MM.1S (cell line): Measurements from ENCODE around the gene TMEM169.

ENCODE experiments used
- DNase-seq: peaks from one replicate; pipeline ENCODE4 v3.0.0-alpha.2; 2015
- H2AFZ ChIP-seq: fragments of 300-600 bp; sonication (generic); 2 replicates; pipeline ENCODE4 v1.6.0; 2016; ENCODE audit warnings: antibody characterized with exemption, low read length
- H3F3A ChIP-seq: fragments of 300-600 bp; sonication (generic); 2 replicates; pipeline ENCODE4 v1.6.1; 2016; ENCODE audit warnings: mild to moderate bottlenecking, antibody characterized with exemption, low read length, moderate library complexity, mixed read lengths; ENCODE audit not compliant: insufficient read depth
- H3K27ac ChIP-seq: fragments of 300-600 bp; sonication (generic); 2 replicates; pipeline ENCODE4 v1.5.1; 2016; ENCODE audit warnings: mild to moderate bottlenecking, low read length
- H3K27me3 ChIP-seq: fragments of 300-600 bp; sonication (generic); replicated peaks from 2 replicates; pipeline ENCODE4 v1.6.0; 2016; ENCODE audit warnings: low read length; ENCODE audit not compliant: insufficient read depth
- H3K36me3 ChIP-seq: fragments of 300-600 bp; sonication (generic); replicated peaks from 2 replicates; pipeline ENCODE4 v1.6.1; 2016; ENCODE audit warnings: mild to moderate bottlenecking, low read length, mixed read lengths; ENCODE audit not compliant: insufficient read depth
- H3K4me1 ChIP-seq: fragments of 300-600 bp; sonication (generic); 2 replicates; pipeline ENCODE4 v1.6.1; 2016; ENCODE audit warnings: low read length, mixed read lengths
- H3K4me2 ChIP-seq: fragments of 300-600 bp; sonication (generic); 2 replicates; pipeline ENCODE4 v1.6.0; 2016; ENCODE audit warnings: low read depth, low read length
- H3K4me3 ChIP-seq: fragments of 300-600 bp; sonication (generic); 2 replicates; pipeline ENCODE4 v1.5.1; 2016; ENCODE audit warnings: low read length, mixed read lengths
- H3K79me2 ChIP-seq: fragments of 300-600 bp; sonication (generic); 2 replicates; pipeline ENCODE4 v1.6.1; 2016; ENCODE audit warnings: mixed run types, low read length, mixed read lengths
- H3K9ac ChIP-seq: fragments of 300-600 bp; sonication (generic); 2 replicates; pipeline ENCODE4 v1.6.1; 2016; ENCODE audit warnings: low read length, mixed read lengths
- H3K9me2 ChIP-seq: fragments of 300-600 bp; sonication (generic); replicated peaks from 2 replicates; pipeline ENCODE4 v1.6.1; 2016; ENCODE audit warnings: mild to moderate bottlenecking, low read length, mixed read lengths; ENCODE audit not compliant: insufficient read depth
- H3K9me3 ChIP-seq: fragments of 300-600 bp; sonication (generic); replicated peaks from 2 replicates; pipeline ENCODE4 v1.6.1; 2016; ENCODE audit warnings: mild to moderate bottlenecking, low read length, mixed read lengths; ENCODE audit not compliant: insufficient read depth
- H4K20me1 ChIP-seq: fragments of 300-600 bp; sonication (generic); 2 replicates; pipeline ENCODE4 v1.6.1; 2016; ENCODE audit warnings: mild to moderate bottlenecking, low read length, moderate library complexity, mixed read lengths; ENCODE audit not compliant: insufficient read depth
- CTCF ChIP-seq: fragments of 300-600 bp; sonication (generic); IDR thresholded peaks from 2 replicates; pipeline ENCODE4 v1.5.1; 2016; ENCODE audit warnings: antibody characterized with exemption, low read length, mixed read lengths
- EZH2 ChIP-seq: fragments of 300-600 bp; sonication (generic); optimal IDR thresholded peaks from 2 replicates; pipeline ENCODE3; 2017; ENCODE audit warnings: low read depth, mild to moderate bottlenecking, antibody characterized with exemption, low read length, mixed read lengths
- EZH2phosphoT487 ChIP-seq: fragments of 300-600 bp; sonication (generic); IDR thresholded peaks from 2 replicates; pipeline ENCODE4 v1.6.1; 2018; ENCODE audit warnings: antibody characterized with exemption, low read length

Gene TMEM169

GRCh38 chr2:216044883-216045486 is 36.7 kb upstream of the TMEM169 start:
- H3K79me2 ChIP-seq: no peaks in the 10 kb centered on the region
- no peaks in the 10 kb centered on the region for H3K36me3 ChIP-seq
- no peak for DNase-seq
- H3K27ac ChIP-seq: no peak overlapping the region
- no peaks in the 10 kb centered on the region for H3K9me3 ChIP-seq
- TF ChIP-seq EZH2 (no peak), CTCF (no peak), EZH2phosphoT487 (no peak)
- no peak overlapping the region for H3K4me3 ChIP-seq
- no peaks in the 10 kb centered on the region for H3K4me1 ChIP-seq
- no peaks in the 10 kb centered on the region for H3F3A ChIP-seq
- H3K9ac ChIP-seq: no peak overlapping the region
- no peak overlapping the region for H2AFZ ChIP-seq
- no peaks in the 10 kb centered on the region for H3K27me3 ChIP-seq
- no peaks in the 10 kb centered on the region for H4K20me1 ChIP-seq
- no peaks in the 10 kb centered on the region for H3K9me2 ChIP-seq
- no peak overlapping the region for H3K4me2 ChIP-seq

- no peaks in the 10 kb centered on the region for H3K9me3 ChIP-seq
- H3K9ac ChIP-seq: no peak overlapping the region
- no peaks in the 10 kb centered on the region for H3K36me3 ChIP-seq
- no peaks in the 10 kb centered on the region for H3K27me3 ChIP-seq
- H3K4me3 ChIP-seq: no peak overlapping the region
- TF ChIP-seq CTCF (no peak), EZH2 (no peak), EZH2phosphoT487 (no peak)
- H3K4me2 ChIP-seq: no peak overlapping the region
- no peaks in the 10 kb centered on the region for H4K20me1 ChIP-seq
- H3F3A ChIP-seq: no peaks in the 10 kb centered on the region
- no peak overlapping the region for H2AFZ ChIP-seq
- no peaks in the 10 kb centered on the region for H3K79me2 ChIP-seq
- DNase-seq: no peak
- H3K9me2 ChIP-seq: no peaks in the 10 kb centered on the region
- H3K4me1 ChIP-seq: no peaks in the 10 kb centered on the region
- no peak overlapping the region for H3K27ac ChIP-seq
Observed at GRCh38 chr2:216047397-216047796, 34.3 kb upstream of the TMEM169 start.

- H3K27ac ChIP-seq: no peak overlapping the region
- TF ChIP-seq EZH2phosphoT487 (no peak), CTCF (no peak), EZH2 (no peak)
- H3K36me3 ChIP-seq: no peaks in the 10 kb centered on the region
Observed at GRCh38 chr2:216049452-216049851, 32.3 kb upstream of the TMEM169 start.

More at GRCh38 chr2:216049452-216049851, 32.3 kb upstream of the TMEM169 start:
- H3K4me2 ChIP-seq: no peak overlapping the region
- no peaks in the 10 kb centered on the region for H3K79me2 ChIP-seq
- H2AFZ ChIP-seq: no peak overlapping the region
- DNase-seq: no peak
- H3K9me2 ChIP-seq: no peaks in the 10 kb centered on the region
- H4K20me1 ChIP-seq: no peaks in the 10 kb centered on the region
- no peak overlapping the region for H3K9ac ChIP-seq
- no peak overlapping the region for H3K4me3 ChIP-seq
- no peaks in the 10 kb centered on the region for H3K9me3 ChIP-seq
- H3K27me3 ChIP-seq: no peaks in the 10 kb centered on the region
- no peaks in the 10 kb centered on the region for H3K4me1 ChIP-seq
- H3F3A ChIP-seq: no peaks in the 10 kb centered on the region
